ENCODE measurements around the gene CAMTA1. TPM values are rescaled to one million over a fixed set of nuclear protein-coding genes. Genes with fewer than 3 reads are reported as not detected.

The CAMTA1 gene
- polyA plus RNA-seq, 2 donors: 61.1 to 75.0 TPM

DNA sequence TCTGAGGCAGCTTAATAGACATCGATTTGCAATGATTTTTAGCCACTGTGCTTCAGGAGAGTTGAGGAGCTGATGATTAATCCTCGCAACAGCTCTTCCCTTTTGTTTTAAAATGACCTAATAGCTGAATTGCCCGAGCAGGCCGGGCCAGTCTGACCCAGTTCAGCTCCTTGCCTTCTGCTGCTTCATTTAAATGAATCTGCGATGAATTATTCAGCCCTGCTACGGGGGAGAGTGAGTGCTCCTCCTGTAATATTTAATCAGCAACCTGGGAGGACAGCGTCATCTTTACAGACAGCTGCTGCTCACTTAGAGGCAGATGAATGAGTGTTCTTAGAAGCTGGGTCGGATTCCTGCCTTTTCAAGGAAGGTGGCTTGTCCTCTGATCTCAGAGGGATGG lies 325.1 kb downstream of the CAMTA1 start:
- H3K27ac ChIP-seq (ENCODE audit: low read depth in 2 of 2, low read length in 1 of 2): no peak overlapping the region
- H3K27me3 ChIP-seq (ENCODE audit: control insufficient read depth in 1 of 2, insufficient read depth in 2 of 2, low read length in 2 of 2): no peaks in the 10 kb centered on the region
- 60 to 66% methylated on average over 8 of the region's 8 CpGs for WGBS, 2 donors
- no peaks in the 10 kb centered on the region for H3K36me3 ChIP-seq (ENCODE audit: control insufficient read depth in 2 of 2, insufficient read depth in 2 of 2, low read length in 1 of 2)
- H3K9me3 ChIP-seq (ENCODE audit: control insufficient read depth in 2 of 2, insufficient read depth in 1 of 2, low read depth in 1 of 2, low read length in 1 of 2): peaks cover 0 to 2% of the 10 kb centered on the region in 2 donors
- H3K4me1 ChIP-seq (ENCODE audit: control insufficient read depth in 2 of 2, insufficient read depth in 2 of 2, low read length in 1 of 2): no peaks in the 10 kb centered on the region
- H3K4me3 ChIP-seq (ENCODE audit: low read depth in 1 of 2, low read length in 2 of 2): no peak overlapping the region

DNA sequence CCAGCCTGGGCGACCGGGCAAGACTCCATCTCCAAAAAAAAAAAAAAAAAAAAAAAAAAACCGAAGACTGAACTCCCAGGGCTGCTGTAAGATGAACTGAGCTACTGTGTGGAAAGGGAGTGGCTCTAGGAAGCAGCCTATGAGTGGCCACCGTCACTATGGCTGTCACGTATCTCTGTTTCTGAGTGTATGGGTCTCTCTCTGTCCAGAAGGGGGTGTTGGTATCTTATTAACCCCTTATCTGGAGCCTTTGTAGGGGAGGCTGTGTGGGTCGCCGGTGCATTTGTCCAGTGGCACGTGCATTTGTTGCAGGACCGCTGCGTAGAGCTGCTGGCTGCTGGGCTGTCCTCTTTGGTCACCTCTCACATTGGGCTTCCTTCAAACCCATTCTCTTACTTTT lies 326.6 kb downstream of the CAMTA1 start:
- no peak overlapping the region for H3K4me3 ChIP-seq (ENCODE audit: low read depth in 1 of 2, low read length in 2 of 2)
- H3K4me1 ChIP-seq (ENCODE audit: control insufficient read depth in 2 of 2, insufficient read depth in 2 of 2, low read length in 1 of 2): no peaks in the 10 kb centered on the region
- 63 to 67% methylated on average over 10 of the region's 10 CpGs for WGBS, 2 donors
- no peaks in the 10 kb centered on the region for H3K36me3 ChIP-seq (ENCODE audit: control insufficient read depth in 2 of 2, insufficient read depth in 2 of 2, low read length in 1 of 2)
- no peak overlapping the region for H3K27ac ChIP-seq (ENCODE audit: low read depth in 2 of 2, low read length in 1 of 2)
- H3K27me3 ChIP-seq (ENCODE audit: control insufficient read depth in 1 of 2, insufficient read depth in 2 of 2, low read length in 2 of 2): no peaks in the 10 kb centered on the region
- peaks cover 0 to 2% of the 10 kb centered on the region in 2 donors for H3K9me3 ChIP-seq (ENCODE audit: control insufficient read depth in 2 of 2, insufficient read depth in 1 of 2, low read depth in 1 of 2, low read length in 1 of 2)

GRCh38 chr1:7113136-7113535 lies 327.9 kb downstream of the CAMTA1 start:
- Histone ChIP-seq H3K4me3 (ENCODE audit: low read depth in 1 of 2, low read length in 2 of 2) (no peak overlapping the region), H3K27me3 (ENCODE audit: control insufficient read depth in 1 of 2, insufficient read depth in 2 of 2, low read length in 2 of 2) (no peaks in the 10 kb centered on the region), H3K27ac (ENCODE audit: low read depth in 2 of 2, low read length in 1 of 2) (no peak overlapping the region), H3K9me3 (ENCODE audit: control insufficient read depth in 2 of 2, insufficient read depth in 1 of 2, low read depth in 1 of 2, low read length in 1 of 2) (peaks cover 0 to 2% of the 10 kb centered on the region in 2 donors), H3K36me3 (ENCODE audit: control insufficient read depth in 2 of 2, insufficient read depth in 2 of 2, low read length in 1 of 2) (no peaks in the 10 kb centered on the region), H3K4me1 (ENCODE audit: control insufficient read depth in 2 of 2, insufficient read depth in 2 of 2, low read length in 1 of 2) (no peaks in the 10 kb centered on the region)
- 89 to 90% methylated on average over 8 of the region's 8 CpGs for WGBS, 2 donors

DNA sequence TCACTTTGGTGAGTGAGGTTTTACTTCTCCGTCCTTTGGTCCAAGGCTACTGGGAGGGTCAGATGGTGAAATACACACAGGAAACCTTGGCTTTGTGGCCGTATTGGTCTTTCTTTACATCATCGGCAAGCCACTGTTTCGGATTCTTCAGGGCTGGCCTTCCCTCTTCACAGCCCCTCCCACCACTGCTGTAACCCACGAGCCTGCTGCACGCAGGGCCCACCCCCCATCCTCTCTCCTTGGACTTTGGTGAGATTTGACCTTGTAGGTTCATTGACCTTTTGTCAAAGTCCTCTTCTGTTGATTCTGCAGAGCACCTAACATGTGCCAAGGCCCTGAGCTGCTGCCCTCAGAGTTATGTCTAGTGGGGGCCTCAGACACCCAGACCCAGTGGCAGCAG lies 328.6 kb downstream of the CAMTA1 start:
- H3K36me3 ChIP-seq (ENCODE audit: control insufficient read depth in 2 of 2, insufficient read depth in 2 of 2, low read length in 1 of 2): no peaks in the 10 kb centered on the region
- no peaks in the 10 kb centered on the region for H3K4me1 ChIP-seq (ENCODE audit: control insufficient read depth in 2 of 2, insufficient read depth in 2 of 2, low read length in 1 of 2)
- H3K27me3 ChIP-seq (ENCODE audit: control insufficient read depth in 1 of 2, insufficient read depth in 2 of 2, low read length in 2 of 2): no peaks in the 10 kb centered on the region
- H3K27ac ChIP-seq (ENCODE audit: low read depth in 2 of 2, low read length in 1 of 2): no peak overlapping the region
- H3K4me3 ChIP-seq (ENCODE audit: low read depth in 1 of 2, low read length in 2 of 2): no peak overlapping the region
- H3K9me3 ChIP-seq (ENCODE audit: control insufficient read depth in 2 of 2, insufficient read depth in 1 of 2, low read depth in 1 of 2, low read length in 1 of 2): peaks cover 0 to under 1% of the 10 kb centered on the region in 2 donors
- 80 to 82% methylated on average over 6 of the region's 6 CpGs for WGBS, 2 donors

GRCh38 chr1:7116001-7116400 lies 330.7 kb downstream of the CAMTA1 start:
- no peaks in the 10 kb centered on the region for H3K36me3 ChIP-seq (ENCODE audit: control insufficient read depth in 2 of 2, insufficient read depth in 2 of 2, low read length in 1 of 2)
- no peaks in the 10 kb centered on the region for H3K27me3 ChIP-seq (ENCODE audit: control insufficient read depth in 1 of 2, insufficient read depth in 2 of 2, low read length in 2 of 2)
- no peaks in the 10 kb centered on the region for H3K4me1 ChIP-seq (ENCODE audit: control insufficient read depth in 2 of 2, insufficient read depth in 2 of 2, low read length in 1 of 2)
- no peak overlapping the region for H3K27ac ChIP-seq (ENCODE audit: low read depth in 2 of 2, low read length in 1 of 2)
- WGBS, 2 donors: 87 to 90% methylated on average over 3 of the region's 3 CpGs
- peaks cover 0 to 2% of the 10 kb centered on the region in 2 donors for H3K9me3 ChIP-seq (ENCODE audit: control insufficient read depth in 2 of 2, insufficient read depth in 1 of 2, low read depth in 1 of 2, low read length in 1 of 2)
- no peak overlapping the region for H3K4me3 ChIP-seq (ENCODE audit: low read depth in 1 of 2, low read length in 2 of 2)

DNA sequence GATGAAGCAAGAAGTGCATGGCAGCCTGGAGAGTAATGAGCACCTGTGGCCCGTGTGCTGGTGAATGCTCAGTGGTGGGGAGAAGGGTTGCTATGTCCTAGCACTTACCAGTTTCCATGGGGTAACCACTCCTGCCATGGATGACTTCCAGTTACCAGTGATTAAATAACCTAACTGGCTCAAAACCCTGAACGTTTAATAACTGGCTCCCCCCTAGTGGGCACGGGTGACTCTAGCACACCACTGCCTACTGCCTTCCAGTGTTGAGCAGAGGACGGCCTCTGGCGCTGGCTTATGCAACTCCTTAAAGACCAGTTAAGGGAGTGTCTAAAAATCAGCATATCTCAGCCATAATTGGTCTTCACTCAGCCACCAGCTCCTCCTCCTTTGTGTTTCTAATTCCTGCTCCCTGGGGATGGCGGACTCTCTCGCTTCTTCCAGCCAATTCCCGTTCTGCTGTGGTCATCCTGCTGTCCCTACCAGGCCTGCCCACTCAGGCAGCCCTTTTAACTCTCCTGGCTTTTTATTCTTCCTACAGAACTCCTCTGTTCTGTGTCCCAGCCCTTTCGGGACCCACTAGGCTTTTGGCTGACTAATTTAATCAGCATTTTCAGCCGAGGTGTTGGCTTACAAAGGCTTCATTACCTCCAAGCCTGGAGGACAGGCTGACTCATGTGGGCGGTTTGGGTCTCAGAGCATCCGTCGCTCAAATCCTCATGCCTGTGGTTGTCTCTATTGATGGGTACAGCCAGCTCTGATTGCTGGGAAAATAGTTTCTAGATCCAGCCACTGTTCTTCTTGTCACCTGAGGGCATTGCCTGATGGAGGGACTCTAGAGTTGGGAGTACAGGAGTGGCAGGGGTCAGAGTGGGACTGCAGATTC lies 332.4 kb downstream of the CAMTA1 start:
- Histone ChIP-seq H3K27me3 (ENCODE audit: control insufficient read depth in 1 of 2, insufficient read depth in 2 of 2, low read length in 2 of 2) (no peaks in the 10 kb centered on the region), H3K36me3 (ENCODE audit: control insufficient read depth in 2 of 2, insufficient read depth in 2 of 2, low read length in 1 of 2) (no peaks in the 10 kb centered on the region), H3K9me3 (ENCODE audit: control insufficient read depth in 2 of 2, insufficient read depth in 1 of 2, low read depth in 1 of 2, low read length in 1 of 2) (peaks cover 0 to 2% of the 10 kb centered on the region in 2 donors), H3K4me1 (ENCODE audit: control insufficient read depth in 2 of 2, insufficient read depth in 2 of 2, low read length in 1 of 2) (no peaks in the 10 kb centered on the region), H3K27ac (ENCODE audit: low read depth in 2 of 2, low read length in 1 of 2) (peak overlapping the region in 1 of 2 donors; percentile 61), H3K4me3 (ENCODE audit: low read depth in 1 of 2, low read length in 2 of 2) (no peak overlapping the region)
- 19 to 24% methylated on average over 13 of the region's 13 CpGs for WGBS, 2 donors

- peaks cover 0 to 2% of the 10 kb centered on the region in 2 donors for H3K9me3 ChIP-seq (ENCODE audit: control insufficient read depth in 2 of 2, insufficient read depth in 1 of 2, low read depth in 1 of 2, low read length in 1 of 2)
- no peaks in the 10 kb centered on the region for H3K4me1 ChIP-seq (ENCODE audit: control insufficient read depth in 2 of 2, insufficient read depth in 2 of 2, low read length in 1 of 2)
These were observed 333.9 kb downstream of the CAMTA1 start for GRCh38 chr1:7119156-7119555.

DNA sequence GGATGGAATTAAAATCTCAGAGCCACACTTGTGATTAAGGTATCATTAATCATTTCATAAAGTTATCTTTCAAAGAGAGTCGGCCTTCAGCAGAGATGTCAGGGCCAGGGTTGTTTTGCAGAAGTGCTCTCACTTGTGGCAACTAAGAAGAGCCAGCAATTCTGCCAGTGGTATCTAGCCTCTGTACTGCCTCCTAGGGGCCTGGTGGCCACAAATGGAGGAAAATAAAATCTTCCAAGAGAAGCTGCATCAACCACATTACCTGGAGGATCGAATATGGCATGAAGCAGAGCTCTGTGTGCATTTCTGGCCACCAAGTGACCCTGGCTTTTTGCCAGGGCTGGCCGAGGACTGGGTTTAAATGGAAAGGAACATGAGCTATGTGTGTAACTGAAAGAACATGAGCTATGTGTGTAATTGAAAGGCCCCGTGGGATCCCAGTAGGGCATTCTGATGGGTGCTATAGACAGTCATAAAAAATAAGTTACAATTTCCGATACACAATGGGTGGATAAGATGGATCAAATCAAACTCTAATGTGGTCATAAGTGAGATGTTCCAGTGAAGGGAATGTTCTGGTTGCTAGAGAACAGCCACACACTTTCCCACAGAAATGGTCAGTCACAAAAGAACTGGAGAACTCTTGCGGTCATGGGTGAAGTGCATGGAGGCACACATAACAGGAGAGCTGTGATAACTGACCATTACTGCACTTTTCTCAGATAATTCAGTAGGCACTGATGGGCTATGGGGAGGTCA lies 335.8 kb downstream of the CAMTA1 start:
- H3K27me3 ChIP-seq (ENCODE audit: control insufficient read depth in 1 of 2, insufficient read depth in 2 of 2, low read length in 2 of 2): no peaks in the 10 kb centered on the region
- H3K4me1 ChIP-seq (ENCODE audit: control insufficient read depth in 2 of 2, insufficient read depth in 2 of 2, low read length in 1 of 2): no peaks in the 10 kb centered on the region
- 82 to 84% methylated on average over 6 of the region's 6 CpGs for WGBS, 2 donors
- no peaks in the 10 kb centered on the region for H3K36me3 ChIP-seq (ENCODE audit: control insufficient read depth in 2 of 2, insufficient read depth in 2 of 2, low read length in 1 of 2)
- peaks cover 0 to 2% of the 10 kb centered on the region in 2 donors for H3K9me3 ChIP-seq (ENCODE audit: control insufficient read depth in 2 of 2, insufficient read depth in 1 of 2, low read depth in 1 of 2, low read length in 1 of 2)
- H3K27ac ChIP-seq (ENCODE audit: low read depth in 2 of 2, low read length in 1 of 2): no peak overlapping the region
- no peak overlapping the region for H3K4me3 ChIP-seq (ENCODE audit: low read depth in 1 of 2, low read length in 2 of 2)

More at GRCh38 chr1:7119156-7119555, 333.9 kb downstream of the CAMTA1 start:
- no peaks in the 10 kb centered on the region for H3K36me3 ChIP-seq (ENCODE audit: control insufficient read depth in 2 of 2, insufficient read depth in 2 of 2, low read length in 1 of 2)
- H3K27me3 ChIP-seq (ENCODE audit: control insufficient read depth in 1 of 2, insufficient read depth in 2 of 2, low read length in 2 of 2): no peaks in the 10 kb centered on the region
- H3K4me3 ChIP-seq (ENCODE audit: low read depth in 1 of 2, low read length in 2 of 2): no peak overlapping the region
- no peak overlapping the region for H3K27ac ChIP-seq (ENCODE audit: low read depth in 2 of 2, low read length in 1 of 2)
- 72 to 86% methylated on average over 7 of the region's 7 CpGs for WGBS, 2 donors

- 22 to 29% methylated on average over 7 of the region's 7 CpGs for WGBS, 2 donors
These were observed 336.4 kb downstream of the CAMTA1 start for GRCh38 chr1:7121622-7121988.

More at GRCh38 chr1:7121622-7121988, 336.4 kb downstream of the CAMTA1 start:
- H3K9me3 ChIP-seq (ENCODE audit: control insufficient read depth in 2 of 2, insufficient read depth in 1 of 2, low read depth in 1 of 2, low read length in 1 of 2): peaks cover 0 to 2% of the 10 kb centered on the region in 2 donors
- H3K27me3 ChIP-seq (ENCODE audit: control insufficient read depth in 1 of 2, insufficient read depth in 2 of 2, low read length in 2 of 2): no peaks in the 10 kb centered on the region
- H3K27ac ChIP-seq (ENCODE audit: low read depth in 2 of 2, low read length in 1 of 2): no peak overlapping the region
- H3K4me1 ChIP-seq (ENCODE audit: control insufficient read depth in 2 of 2, insufficient read depth in 2 of 2, low read length in 1 of 2): no peaks in the 10 kb centered on the region
- no peaks in the 10 kb centered on the region for H3K36me3 ChIP-seq (ENCODE audit: control insufficient read depth in 2 of 2, insufficient read depth in 2 of 2, low read length in 1 of 2)
- H3K4me3 ChIP-seq (ENCODE audit: low read depth in 1 of 2, low read length in 2 of 2): no peak overlapping the region
